GM21717 (cell line): ENCODE results near the gene CDK11B.

Source experiments
- ATAC-seq: cut with Tn5 transposase; IDR thresholded peaks from one replicate; pipeline ENCODE4 v1.9.1; 2021; ENCODE audit warnings: mild to moderate bottlenecking, moderate library complexity; ENCODE audit not compliant: unreplicated experiment

The CDK11B gene

DNA sequence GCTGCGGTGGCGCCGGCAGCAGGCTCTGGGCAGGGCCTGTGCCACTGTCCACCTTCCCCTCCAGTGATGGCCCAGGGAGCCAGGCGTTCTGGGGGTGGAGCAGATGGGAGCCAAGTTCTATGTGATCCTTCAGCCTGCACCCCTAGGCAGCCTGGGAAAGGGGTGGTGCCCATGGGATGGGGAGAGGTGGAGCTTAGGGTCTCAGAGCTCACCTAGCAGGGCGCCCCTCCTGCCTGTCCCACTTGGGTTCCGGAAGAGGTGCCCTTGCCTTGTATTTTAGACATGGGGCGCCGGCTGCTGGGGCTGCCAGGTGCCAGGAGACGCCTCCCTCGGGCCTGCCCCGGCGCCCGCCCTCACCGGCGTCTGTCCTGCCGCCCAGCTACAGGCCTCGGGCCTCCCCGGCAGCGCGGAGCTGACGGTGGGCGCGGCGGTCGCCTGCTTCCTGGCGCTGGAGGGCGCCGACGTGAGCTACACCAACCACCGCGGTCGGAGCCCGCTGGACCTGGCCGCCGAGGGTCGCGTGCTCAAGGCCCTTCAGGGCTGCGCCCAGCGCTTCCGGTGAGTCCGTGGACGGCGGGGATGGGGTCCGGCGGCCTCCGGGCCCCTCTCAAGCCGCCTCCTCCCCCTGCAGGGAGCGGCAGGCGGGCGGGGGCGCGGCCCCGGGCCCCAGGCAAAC is 29.9 kb downstream of the CDK11B start:
- no peak for ATAC-seq

DNA sequence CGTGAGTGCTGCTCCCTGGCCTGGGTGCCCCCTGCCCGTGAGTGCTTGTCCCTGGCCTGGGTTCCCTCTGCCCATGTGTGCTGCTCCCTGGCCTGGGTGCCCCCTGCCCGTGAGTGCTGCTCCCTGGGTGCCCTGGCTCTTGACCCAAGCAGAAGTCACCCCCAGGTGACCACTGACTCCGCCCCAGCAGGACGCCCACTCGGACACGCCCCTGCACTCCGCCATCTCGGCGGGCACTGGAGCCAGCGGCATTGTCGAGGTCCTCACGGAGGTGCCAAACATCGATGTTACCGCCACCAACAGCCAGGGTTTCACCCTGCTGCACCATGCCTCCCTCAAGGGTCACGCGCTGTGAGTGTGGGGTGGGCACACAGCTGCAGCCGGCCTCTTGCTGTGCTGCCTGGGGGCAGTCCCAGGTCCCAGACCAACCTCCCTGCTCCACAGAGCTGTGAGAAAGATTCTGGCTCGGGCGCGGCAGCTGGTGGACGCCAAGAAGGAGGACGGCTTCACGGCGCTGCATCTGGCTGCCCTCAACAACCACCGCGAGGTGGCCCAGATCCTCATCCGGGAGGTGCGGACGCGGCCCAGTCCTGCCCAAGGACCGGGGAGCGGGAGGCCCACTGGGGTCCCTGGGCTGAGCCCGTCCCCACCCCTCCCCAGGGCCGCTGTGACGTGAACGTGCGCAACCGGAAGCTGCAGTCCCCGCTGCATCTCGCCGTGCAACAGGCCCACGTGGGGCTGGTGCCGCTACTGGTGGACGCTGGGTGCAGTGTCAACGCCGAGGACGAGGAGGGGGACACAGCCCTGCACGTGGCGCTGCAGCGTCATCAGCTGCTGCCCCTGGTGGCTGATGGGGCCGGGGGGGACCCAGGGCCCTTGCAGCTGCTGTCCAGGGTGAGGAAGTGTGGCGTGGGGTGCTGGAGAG is 30.7 kb downstream of the CDK11B start:
- ATAC-seq, result no peak

DNA sequence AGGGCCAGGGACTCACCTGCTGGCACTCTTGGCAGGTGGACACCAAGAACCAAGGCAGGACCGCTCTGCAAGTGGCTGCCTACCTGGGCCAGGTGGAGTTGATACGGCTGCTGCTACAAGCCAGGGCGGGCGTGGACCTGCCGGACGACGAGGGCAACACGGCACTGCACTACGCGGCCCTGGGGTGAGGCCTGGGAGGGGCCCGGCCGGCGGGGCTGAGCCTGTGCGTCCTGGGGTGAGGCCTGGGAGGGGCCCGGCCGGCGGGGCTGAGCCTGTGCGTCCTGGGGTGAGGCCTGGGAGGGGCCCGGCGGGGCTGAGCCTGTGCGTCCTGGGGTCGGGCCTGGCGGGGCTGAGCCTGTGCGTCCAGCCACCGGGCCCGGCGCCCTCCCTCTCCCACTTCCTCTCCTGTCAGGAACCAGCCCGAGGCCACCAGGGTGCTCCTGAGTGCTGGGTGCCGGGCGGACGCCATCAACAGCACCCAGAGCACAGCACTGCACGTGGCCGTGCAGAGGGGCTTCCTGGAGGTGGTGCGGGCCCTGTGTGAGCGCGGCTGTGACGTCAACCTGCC is 31.5 kb downstream of the CDK11B start:
- ATAC-seq, result no peak

GRCh38 chr1:1626207-1627141 is 32.3 kb downstream of the CDK11B start:
- ATAC-seq, result no peak

- ATAC-seq, result no peak
Measured at GRCh38 chr1:1625824-1626206, 33.0 kb downstream of the CDK11B start.

GRCh38 chr1:1625404-1625775 is 33.4 kb downstream of the CDK11B start:
- no peak for ATAC-seq

GRCh38 chr1:1624443-1625403 is 34.1 kb downstream of the CDK11B start:
- no peak for ATAC-seq

- ATAC-seq, result no peak
Measured at GRCh38 chr1:1623631-1624442, 35.0 kb downstream of the CDK11B start.

- no peak for ATAC-seq
Measured at GRCh38 chr1:1623181-1623630, 35.6 kb downstream of the CDK11B start.

GRCh38 chr1:1622788-1623094 is 36.1 kb downstream of the CDK11B start:
- no peak for ATAC-seq

- ATAC-seq, result no peak
Measured at GRCh38 chr1:1622010-1622787, 36.6 kb downstream of the CDK11B start.

DNA sequence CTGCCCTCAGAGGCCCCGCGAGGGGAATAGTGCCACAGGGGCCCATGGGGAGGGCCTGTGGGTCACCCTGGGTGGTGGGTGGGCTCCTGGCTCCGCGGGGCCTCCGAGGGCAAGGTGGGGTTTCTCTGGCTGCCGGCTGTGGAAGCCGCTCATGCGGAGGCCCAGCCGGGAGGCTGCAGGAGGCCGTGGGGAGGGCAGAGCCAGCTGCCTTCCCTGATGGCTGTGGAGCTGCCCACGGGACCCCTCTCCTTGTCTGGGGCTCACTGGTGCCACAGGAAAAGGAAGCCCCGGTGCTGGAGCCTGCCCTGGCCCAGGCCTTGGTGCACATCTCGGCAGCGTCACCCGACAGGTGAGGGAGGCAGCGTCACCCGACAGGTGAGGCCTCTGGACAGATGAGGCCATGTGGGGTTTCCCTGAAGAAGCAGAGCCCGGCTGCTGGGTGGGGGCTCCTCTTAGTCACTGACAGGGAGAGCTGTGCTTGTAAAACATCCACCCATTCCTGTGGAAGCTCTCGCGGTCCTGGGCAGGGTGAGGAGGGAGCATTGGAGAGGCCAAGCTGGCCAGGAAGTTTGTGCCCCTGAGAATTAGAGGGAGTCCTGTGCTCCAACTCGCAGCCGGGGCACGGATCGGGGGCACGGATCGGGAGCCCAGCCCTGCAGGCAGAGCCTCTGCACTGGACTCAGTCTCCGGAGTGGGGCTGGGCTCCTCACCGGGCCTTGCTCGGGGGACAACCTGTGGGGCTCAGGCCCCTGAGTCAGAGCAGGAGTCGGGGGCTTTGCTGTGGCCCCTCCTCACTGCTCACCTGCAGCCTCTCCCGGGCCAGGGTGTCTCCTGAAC is 37.4 kb downstream of the CDK11B start:
- no peak for ATAC-seq

DNA sequence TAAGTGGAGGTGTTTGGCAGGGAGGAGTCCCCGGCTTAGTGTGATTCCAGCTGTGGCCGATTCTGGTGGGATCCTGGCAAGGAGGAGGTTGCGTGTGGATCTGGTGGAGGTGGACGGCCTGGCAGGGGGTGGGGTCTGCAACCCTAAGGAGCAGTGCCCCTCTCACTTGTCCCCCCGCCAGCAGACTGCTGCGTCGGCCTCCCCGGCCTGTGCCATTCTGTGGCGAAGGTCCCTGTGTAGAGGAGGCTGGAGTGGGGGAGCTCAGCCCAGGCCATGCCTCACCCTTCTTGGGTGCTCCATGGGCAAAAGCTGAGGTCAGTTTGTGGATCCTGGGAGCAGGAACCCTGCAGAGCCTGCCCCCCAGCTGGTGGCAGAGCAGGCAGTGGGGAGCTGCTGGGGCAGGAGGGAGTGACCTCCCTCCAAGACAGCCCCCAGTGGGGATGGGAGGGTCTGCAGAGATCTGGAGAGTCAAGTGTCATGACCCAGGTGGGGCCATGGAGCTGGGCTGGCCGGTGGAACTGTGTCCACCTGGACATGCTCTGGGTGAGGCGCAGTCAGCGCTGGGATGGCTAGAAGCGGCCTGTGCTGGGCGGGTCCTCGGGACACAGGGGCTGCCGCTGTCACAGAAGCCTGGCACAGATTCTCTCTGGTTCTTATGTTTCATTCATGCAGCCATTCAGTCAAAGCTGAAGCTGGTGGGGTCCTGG is 38.2 kb downstream of the CDK11B start:
- ATAC-seq, result no peak

- no peak for ATAC-seq
Measured at GRCh38 chr1:1619917-1620361, 38.9 kb downstream of the CDK11B start.

DNA sequence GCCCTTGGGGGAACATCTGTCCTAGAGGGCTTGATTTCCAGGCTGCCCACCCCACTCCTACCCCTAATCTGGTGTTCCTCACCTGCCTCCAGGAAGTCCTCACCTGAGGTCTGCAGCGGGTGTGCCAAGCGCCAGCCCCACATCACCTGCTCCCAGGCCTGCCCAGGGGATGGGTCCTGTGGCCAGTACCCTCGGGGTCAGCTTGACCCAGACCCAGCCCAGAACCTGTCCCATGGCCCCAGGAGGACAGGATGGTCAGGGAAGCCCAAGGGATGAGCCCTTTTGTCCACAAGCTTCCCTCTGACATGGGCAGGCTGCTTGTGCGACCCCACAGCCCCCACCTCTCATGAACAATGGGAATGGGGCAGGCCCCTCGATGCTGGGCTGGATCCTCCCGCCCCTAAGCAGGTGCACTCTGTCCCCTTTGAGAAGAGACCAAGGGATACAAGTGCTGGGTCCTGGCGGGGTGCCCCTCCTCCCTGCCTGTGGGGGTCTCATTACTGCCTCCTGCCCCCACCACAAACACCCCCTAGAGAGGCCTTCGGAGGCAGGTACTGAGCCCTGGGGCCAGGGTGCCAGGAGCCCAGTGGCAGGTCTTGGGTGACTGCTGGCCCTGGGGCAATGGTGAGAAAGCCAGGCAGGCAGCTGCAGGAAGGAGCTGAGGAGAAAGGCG is 40.3 kb downstream of the CDK11B start:
- no peak for ATAC-seq

DNA sequence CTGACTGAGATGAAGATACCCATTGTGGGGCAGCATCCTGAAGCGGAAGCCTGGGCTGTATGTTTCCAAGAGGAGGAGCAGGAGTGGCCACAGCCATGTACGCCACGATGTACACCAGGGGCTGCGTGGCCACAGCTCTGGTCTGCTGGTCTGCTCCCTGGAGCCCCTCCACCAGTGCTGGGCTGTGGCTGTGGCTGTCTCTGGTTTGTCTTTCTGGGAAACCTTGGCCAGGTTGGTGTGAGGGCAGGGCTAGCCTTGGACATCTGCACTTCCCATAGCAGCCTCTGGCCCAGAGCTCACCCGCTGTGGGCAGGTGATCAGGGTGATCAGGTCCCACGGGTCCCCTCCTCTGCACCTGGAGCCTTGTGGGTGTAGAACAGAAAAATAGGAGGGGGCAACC is 40.9 kb downstream of the CDK11B start:
- no peak for ATAC-seq
